GM21515 (cell line): ENCODE measurements around the gene HSD11B2.

ENCODE experiments used
- ATAC-seq: cut with Tn5 transposase; IDR thresholded peaks from one replicate; pipeline ENCODE4 v1.9.1; 2021; ENCODE audit not compliant: unreplicated experiment

The HSD11B2 gene

GRCh38 chr16:67396159-67397035 lies 34.5 kb upstream of the HSD11B2 start:
- no peak for ATAC-seq

- ATAC-seq: no peak
These were observed 33.7 kb upstream of the HSD11B2 start for GRCh38 chr16:67397036-67397801.

- ATAC-seq: no peak
These were observed 32.9 kb upstream of the HSD11B2 start for GRCh38 chr16:67397812-67398545.

GRCh38 chr16:67398546-67399217 lies 32.2 kb upstream of the HSD11B2 start:
- ATAC-seq: no peak

- no peak for ATAC-seq
These were observed 31.6 kb upstream of the HSD11B2 start for GRCh38 chr16:67399218-67399733.

- ATAC-seq: no peak
These were observed 30.9 kb upstream of the HSD11B2 start for GRCh38 chr16:67399749-67400704.

- no peak for ATAC-seq
These were observed 30.0 kb upstream of the HSD11B2 start for GRCh38 chr16:67400901-67401300.

GRCh38 chr16:67403976-67404555 lies 26.9 kb upstream of the HSD11B2 start:
- ATAC-seq: no peak

- ATAC-seq: no peak
These were observed 26.1 kb upstream of the HSD11B2 start for GRCh38 chr16:67404740-67405226.

- ATAC-seq: no peak
These were observed 25.6 kb upstream of the HSD11B2 start for GRCh38 chr16:67405336-67405735.

GRCh38 chr16:67406111-67406971 lies 24.6 kb upstream of the HSD11B2 start:
- ATAC-seq: no peak

GRCh38 chr16:67407176-67407787 lies 23.6 kb upstream of the HSD11B2 start:
- no peak for ATAC-seq

GRCh38 chr16:67407788-67408452 lies 23.0 kb upstream of the HSD11B2 start:
- ATAC-seq: no peak

GRCh38 chr16:67409631-67410030 lies 21.3 kb upstream of the HSD11B2 start:
- ATAC-seq: no peak

GRCh38 chr16:67411339-67411738 lies 19.6 kb upstream of the HSD11B2 start:
- ATAC-seq: no peak

GRCh38 chr16:67412294-67412693 lies 18.6 kb upstream of the HSD11B2 start:
- ATAC-seq: no peak
